Neural cell (in vitro differentiated cells): ENCODE data around the gene NELL1. TPM values are rescaled to one million over a fixed set of nuclear protein-coding genes. Genes with fewer than 3 reads are reported as not detected.

ENCODE experiments used
- H2AFZ ChIP-seq: fragments of 200-600, 300-800 bp; sonication (generic), shearing (Covaris generic); 2 replicates; pipeline ENCODE4 v1.6.0; 2014; ENCODE audit warnings: low read depth, mild to moderate bottlenecking, antibody characterized with exemption, low read length, moderate library complexity
- H3F3A ChIP-seq: fragments of 200-600 bp; shearing (Covaris generic); 2 replicates; pipeline ENCODE4 v1.6.1; 2016; ENCODE audit warnings: mild to moderate bottlenecking, moderate library complexity, mixed read lengths, antibody characterized with exemption, low read length; ENCODE audit not compliant: insufficient read depth, poor library complexity, severe bottlenecking
- H3K27ac ChIP-seq: fragments of 200-600, 300-800 bp; sonication (generic), shearing (Covaris generic); 2 replicates; pipeline ENCODE4 v1.5.1; 2014; ENCODE audit warnings: mild to moderate bottlenecking, low read length, moderate library complexity
- H3K27me3 ChIP-seq: fragments of 300-800, 200-600 bp; sonication (generic), shearing (Covaris generic); 2 replicates; pipeline ENCODE4 v1.6.0; 2014; ENCODE audit warnings: mild to moderate bottlenecking, low read depth, low read length, moderate library complexity; ENCODE audit not compliant: insufficient read depth
- H3K36me3 ChIP-seq: fragments of 300-800, 200-600 bp; sonication (generic), shearing (Covaris generic); 2 replicates; pipeline ENCODE4 v1.5.1; 2014; ENCODE audit warnings: mild to moderate bottlenecking, antibody characterized with exemption, low read length, moderate library complexity; ENCODE audit not compliant: insufficient read depth
- H3K4me2 ChIP-seq: fragments of 300-800, 200-600 bp; sonication (generic), shearing (Covaris generic); 2 replicates; pipeline ENCODE4 v1.6.0; 2014; ENCODE audit warnings: mild to moderate bottlenecking, low read length
- H3K4me3 ChIP-seq: fragments of 300-800, 200-600 bp; sonication (generic), shearing (Covaris generic); 2 replicates; pipeline ENCODE4 v1.5.1; 2014; ENCODE audit warnings: mild to moderate bottlenecking, low read length, moderate library complexity
- H3K79me2 ChIP-seq: fragments of 200-600 bp; shearing (Covaris generic); replicated peaks from 2 replicates; pipeline ENCODE4 v1.6.0; 2014; ENCODE audit warnings: mild to moderate bottlenecking, low read length, moderate library complexity; ENCODE audit not compliant: insufficient read depth
- H3K9ac ChIP-seq: fragments of 300-800, 200-600 bp; sonication (generic), shearing (Covaris generic); 2 replicates; pipeline ENCODE4 v1.6.1; 2016; ENCODE audit warnings: mild to moderate bottlenecking, low read length, mixed read lengths
- H3K9me2 ChIP-seq: fragments of 200-600 bp; shearing (Covaris generic); 2 replicates; pipeline ENCODE4 v1.6.1; 2016; ENCODE audit warnings: mild to moderate bottlenecking, low read length, mixed read lengths; ENCODE audit not compliant: insufficient read depth
- H3K9me3 ChIP-seq: fragments of 200-600, 300-800 bp; sonication (generic), shearing (Covaris generic); 2 replicates; pipeline ENCODE4 v1.6.1; 2016; ENCODE audit warnings: mild to moderate bottlenecking, mixed run types, low read length, moderate library complexity, mixed read lengths
- H4K20me1 ChIP-seq: fragments of 200-600 bp; shearing (Covaris generic); 2 replicates; pipeline ENCODE4 v1.6.1; 2016; ENCODE audit warnings: mild to moderate bottlenecking, mixed run types; ENCODE audit not compliant: insufficient read depth
- CTCF ChIP-seq: fragments of 450-650 bp; IDR thresholded peaks from 2 replicates; pipeline ENCODE4 v1.5.1; 2014; ENCODE audit warnings: antibody characterized with exemption, mild to moderate bottlenecking, moderate library complexity; ENCODE audit not compliant: poor library complexity, severe bottlenecking
- EP300 ChIP-seq: fragments of 450-650 bp; conservative IDR thresholded peaks from 2 replicates; pipeline ENCODE4 v1.6.1; 2014; ENCODE audit warnings: antibody characterized with exemption, mild to moderate bottlenecking, moderate library complexity; ENCODE audit not compliant: poor library complexity, severe bottlenecking
- EZH2 ChIP-seq: fragments of 200-600, 300-800 bp; shearing (Covaris generic), sonication (generic); IDR thresholded peaks from 2 replicates; pipeline ENCODE4 v1.6.1; 2014; ENCODE audit warnings: antibody characterized with exemption, low read length, borderline replicate concordance, mild to moderate bottlenecking; ENCODE audit not compliant: insufficient read depth, poor library complexity, severe bottlenecking
- MXI1 ChIP-seq: fragments of 450-650 bp; conservative IDR thresholded peaks from 2 replicates; pipeline ENCODE4 v1.6.1; 2014; ENCODE audit warnings: antibody characterized with exemption, mild to moderate bottlenecking; ENCODE audit not compliant: poor library complexity, severe bottlenecking
- POLR2AphosphoS5 ChIP-seq: IDR thresholded peaks from 2 replicates; pipeline ENCODE4 v1.6.1; 2012
- RAD21 ChIP-seq: fragments of 450-650 bp; conservative IDR thresholded peaks from 2 replicates; pipeline ENCODE4 v1.6.1; 2014; ENCODE audit warnings: antibody characterized with exemption, mild to moderate bottlenecking, moderate library complexity
- SMC3 ChIP-seq: fragments of 450-650 bp; conservative IDR thresholded peaks from 2 replicates; pipeline ENCODE4 v1.6.1; 2014; ENCODE audit warnings: antibody characterized with exemption, mild to moderate bottlenecking, moderate library complexity; ENCODE audit not compliant: poor library complexity
- TAF1 ChIP-seq: IDR thresholded peaks from 2 replicates; pipeline ENCODE4 v1.6.1; 2012; ENCODE audit warnings: low read depth
- polyA plus RNA-seq: library from polyadenylated mRNA; depleted of rRNA; stranded (reverse); fragments of >200 nt; gene quantifications from 2 replicates; pipeline ENCODE4 v1.2.3, GENCODE V29; 2014
- TF ChIP-seq, protein P1 (sequence below): IDR thresholded peaks from 2 replicates; pipeline ENCODE4 v1.6.1; 2012; ENCODE audit warnings: borderline replicate concordance

The NELL1 gene
- polyA plus RNA-seq, 1 donor from 2014 or later = 70.4 TPM

- Histone ChIP-seq H4K20me1 (no peaks in the 10 kb centered on the region), H3K4me2 (no peak overlapping the region), H3K36me3 (no peaks in the 10 kb centered on the region), H3K79me2 (no peaks in the 10 kb centered on the region), H3K27ac (no peak overlapping the region), H3K27me3 (no peaks in the 10 kb centered on the region), H3K9ac (no peak overlapping the region), H3K9me3 (no peaks in the 10 kb centered on the region), H3K9me2 (no peaks in the 10 kb centered on the region), H2AFZ (no peak overlapping the region), H3F3A (no peaks in the 10 kb centered on the region), H3K4me3 (no peak overlapping the region)
- TF ChIP-seq EZH2 (no peak), SMC3 (no peak), CTCF (no peak), RAD21 (no peak), EP300 (no peak), TAF1 (no peak), MXI1 (no peak), POLR2AphosphoS5 (no peak)
- TF ChIP-seq, protein P1, sequence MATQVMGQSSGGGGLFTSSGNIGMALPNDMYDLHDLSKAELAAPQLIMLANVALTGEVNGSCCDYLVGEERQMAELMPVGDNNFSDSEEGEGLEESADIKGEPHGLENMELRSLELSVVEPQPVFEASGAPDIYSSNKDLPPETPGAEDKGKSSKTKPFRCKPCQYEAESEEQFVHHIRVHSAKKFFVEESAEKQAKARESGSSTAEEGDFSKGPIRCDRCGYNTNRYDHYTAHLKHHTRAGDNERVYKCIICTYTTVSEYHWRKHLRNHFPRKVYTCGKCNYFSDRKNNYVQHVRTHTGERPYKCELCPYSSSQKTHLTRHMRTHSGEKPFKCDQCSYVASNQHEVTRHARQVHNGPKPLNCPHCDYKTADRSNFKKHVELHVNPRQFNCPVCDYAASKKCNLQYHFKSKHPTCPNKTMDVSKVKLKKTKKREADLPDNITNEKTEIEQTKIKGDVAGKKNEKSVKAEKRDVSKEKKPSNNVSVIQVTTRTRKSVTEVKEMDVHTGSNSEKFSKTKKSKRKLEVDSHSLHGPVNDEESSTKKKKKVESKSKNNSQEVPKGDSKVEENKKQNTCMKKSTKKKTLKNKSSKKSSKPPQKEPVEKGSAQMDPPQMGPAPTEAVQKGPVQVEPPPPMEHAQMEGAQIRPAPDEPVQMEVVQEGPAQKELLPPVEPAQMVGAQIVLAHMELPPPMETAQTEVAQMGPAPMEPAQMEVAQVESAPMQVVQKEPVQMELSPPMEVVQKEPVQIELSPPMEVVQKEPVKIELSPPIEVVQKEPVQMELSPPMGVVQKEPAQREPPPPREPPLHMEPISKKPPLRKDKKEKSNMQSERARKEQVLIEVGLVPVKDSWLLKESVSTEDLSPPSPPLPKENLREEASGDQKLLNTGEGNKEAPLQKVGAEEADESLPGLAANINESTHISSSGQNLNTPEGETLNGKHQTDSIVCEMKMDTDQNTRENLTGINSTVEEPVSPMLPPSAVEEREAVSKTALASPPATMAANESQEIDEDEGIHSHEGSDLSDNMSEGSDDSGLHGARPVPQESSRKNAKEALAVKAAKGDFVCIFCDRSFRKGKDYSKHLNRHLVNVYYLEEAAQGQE = no peak
Observed at GRCh38 chr11:21133244-21133643, 463.9 kb downstream of the NELL1 start.

DNA sequence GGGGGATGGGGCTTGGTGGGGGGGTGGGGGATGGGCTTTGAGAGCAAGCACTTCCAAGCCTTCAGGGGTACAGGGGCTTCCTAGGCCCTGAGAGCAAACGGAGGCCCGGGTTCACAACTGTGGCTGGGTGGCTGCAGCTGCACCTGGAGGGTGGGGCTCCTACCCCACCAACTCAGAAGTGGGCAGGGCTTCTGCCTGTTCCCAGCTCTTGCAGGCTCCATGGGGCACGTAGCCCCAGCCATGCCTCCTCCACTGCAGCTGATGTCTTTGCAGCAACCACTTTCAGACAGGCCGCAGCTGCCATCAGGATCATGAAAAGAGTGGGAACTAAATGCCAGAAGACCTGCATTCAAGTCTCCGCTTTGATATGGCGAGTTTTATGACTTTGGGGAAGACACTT is 464.3 kb downstream of the NELL1 start:
- H3K27me3 ChIP-seq = no peaks in the 10 kb centered on the region
- no peaks in the 10 kb centered on the region for H3F3A ChIP-seq
- no peak overlapping the region for H2AFZ ChIP-seq
- H3K27ac ChIP-seq = no peak overlapping the region
- H3K79me2 ChIP-seq = no peaks in the 10 kb centered on the region
- H3K9ac ChIP-seq = no peak overlapping the region
- no peak overlapping the region for H3K4me2 ChIP-seq
- no peaks in the 10 kb centered on the region for H3K9me3 ChIP-seq
- H4K20me1 ChIP-seq = no peaks in the 10 kb centered on the region
- TF ChIP-seq CTCF = no peak
- no peak for TF ChIP-seq MXI1
- TF ChIP-seq EP300 = no peak
- TF ChIP-seq, protein P1 = no peak
- no peak for TF ChIP-seq SMC3
- TF ChIP-seq POLR2AphosphoS5 = no peak
- no peak for TF ChIP-seq RAD21
- no peak for TF ChIP-seq EZH2
- TF ChIP-seq TAF1 = no peak
- H3K4me3 ChIP-seq = no peak overlapping the region
- H3K36me3 ChIP-seq = no peaks in the 10 kb centered on the region
- H3K9me2 ChIP-seq = no peaks in the 10 kb centered on the region
